Endothelial cell of umbilical vein (primary cell): ENCODE results near the gene ADH1C. TPM values are rescaled to one million over a fixed set of nuclear protein-coding genes. Genes with fewer than 3 reads are reported as not detected.

Experiments
- BruUV-seq: library from RNA; stranded (reverse); fragments of 400-500 nt; replicated peaks from 2 replicates; lab custom pipeline; 2021; lab: Mats Ljungman, UMichigan
- CTCF ChIA-PET: fragments of 300-600, 350-600 bp; sonication (Branson Sonifier 250); formaldehyde crosslinking; loops from one replicate; lab custom pipeline; 2021; ENCODE audit warnings: antibody characterized with exemption, inconsistent platforms; lab: Charles Lee
- POLR2A ChIA-PET: fragments of 300-600, 350-600 bp; sonication (Branson Sonifier 250); formaldehyde crosslinking; loops from one replicate; lab custom pipeline; 2021; ENCODE audit warnings: antibody characterized with exemption, inconsistent platforms; lab: Charles Lee
- DNase-seq: peaks from one replicate; pipeline ENCODE4 v3.0.0-alpha.2; 2011; ENCODE audit warnings: low read depth, low spot score
- FAIRE-seq: peaks from 2 replicates; lab custom pipeline; 2011; peaks lifted over from hg19 to GRCh38; lab: Jason Lieb, UNC
- H2AFZ ChIP-seq: 2 replicates; pipeline ENCODE4 v1.6.0; 2012; ENCODE audit warnings: low read depth, low read length, control low read depth, inconsistent platforms
- H3K27ac ChIP-seq: 2 replicates; pipeline ENCODE4 v1.5.1; 2011; ENCODE audit warnings: low read depth, mild to moderate bottlenecking, control low read depth, low read length, moderate library complexity; ENCODE audit not compliant: insufficient read depth
- H3K27me3 ChIP-seq, 2 experiments: 2 replicates each; pipeline versions ENCODE4 v1.6.0 to v1.6.1; 2011; ENCODE audit warnings: low read length in 2 of 2, mixed read lengths in 1 of 2; ENCODE audit not compliant: control insufficient read depth in 2 of 2, insufficient read depth in 2 of 2
- H3K36me3 ChIP-seq, 2 experiments: 2 replicates in 1 of 2; 3 replicates in 1 of 2; pipeline ENCODE4 v1.5.1; 2011; ENCODE audit warnings: low read length in 2 of 2, mild to moderate bottlenecking in 1 of 2, moderate library complexity in 1 of 2; ENCODE audit not compliant: control insufficient read depth in 2 of 2, insufficient read depth in 2 of 2; ENCODE audit errors: extremely low read depth in 1 of 2
- H3K4me1 ChIP-seq: 3 replicates; pipeline ENCODE4 v1.5.1; 2011; ENCODE audit warnings: mild to moderate bottlenecking, low read length; ENCODE audit not compliant: control insufficient read depth, insufficient read depth; ENCODE audit errors: extremely low read depth
- H3K4me2 ChIP-seq: 2 replicates; pipeline ENCODE4 v1.6.1; 2011; ENCODE audit warnings: low read length, control low read depth, mixed read lengths; ENCODE audit not compliant: insufficient read depth
- H3K4me3 ChIP-seq, 3 experiments: fragments of 200-600 bp in 1 of 3; sonication (generic), shearing (Covaris generic) in 1 of 3; replicated peaks in 1 of 3; 2 replicates each; pipeline ENCODE4 v1.5.1; 2011 to 2016; ENCODE audit warnings: control low read depth in 3 of 3, low read length in 3 of 3, mild to moderate bottlenecking in 2 of 3, inconsistent platforms in 1 of 3, low read depth in 1 of 3, moderate library complexity in 1 of 3; ENCODE audit not compliant: insufficient read depth in 1 of 3
- H3K79me2 ChIP-seq: 2 replicates; pipeline ENCODE4 v1.6.0; 2012; ENCODE audit warnings: low read length, inconsistent platforms; ENCODE audit not compliant: control insufficient read depth, insufficient read depth
- H3K9ac ChIP-seq: replicated peaks from 2 replicates; pipeline ENCODE3; 2011; ENCODE audit warnings: low read length, control low read depth; ENCODE audit not compliant: insufficient read depth; ENCODE audit errors: extremely low read depth
- H3K9me1 ChIP-seq: replicated peaks from 3 replicates; pipeline ENCODE4 v1.6.0; 2011; ENCODE audit warnings: mild to moderate bottlenecking, low read length; ENCODE audit not compliant: control insufficient read depth, insufficient read depth; ENCODE audit errors: extremely low read depth
- H3K9me3 ChIP-seq: replicated peaks from 2 replicates; pipeline ENCODE4 v1.5.1; 2012; ENCODE audit warnings: low read length, inconsistent platforms; ENCODE audit not compliant: control insufficient read depth, insufficient read depth
- H4K20me1 ChIP-seq: replicated peaks from 2 replicates; pipeline ENCODE3; 2011; ENCODE audit warnings: mild to moderate bottlenecking, low read length; ENCODE audit not compliant: control insufficient read depth, insufficient read depth; ENCODE audit errors: extremely low read depth
- CTCF ChIP-seq, 2 donors: IDR thresholded peaks; 1 replicate in 1 of 2; 2 replicates in 1 of 2; pipeline ENCODE4 v1.5.1; 2011; ENCODE audit warnings: low read length in 2 of 2, mild to moderate bottlenecking in 2 of 2, moderate library complexity in 2 of 2, control low read depth in 1 of 2, inconsistent platforms in 1 of 2, low read depth in 1 of 2; ENCODE audit not compliant: insufficient read depth in 1 of 2; ENCODE audit errors: extremely low read depth in 1 of 2
- EZH2 ChIP-seq: IDR thresholded peaks from 2 replicates; pipeline ENCODE4 v1.6.1; 2012; ENCODE audit warnings: borderline replicate concordance, low read depth, mild to moderate bottlenecking, moderate library complexity, low read length, inconsistent platforms; ENCODE audit not compliant: severe bottlenecking
- FOS ChIP-seq: IDR thresholded peaks from 2 replicates; pipeline ENCODE4 v1.6.1; 2011; ENCODE audit warnings: mild to moderate bottlenecking, low read length, moderate library complexity, borderline replicate concordance; ENCODE audit not compliant: insufficient read depth
- GATA2 ChIP-seq: IDR thresholded peaks from 2 replicates; pipeline ENCODE4 v1.7.0; 2011; ENCODE audit warnings: low read depth, mild to moderate bottlenecking, moderate library complexity, mixed read lengths, low read length; ENCODE audit not compliant: insufficient read length, insufficient read depth
- JUN ChIP-seq: IDR thresholded peaks from 2 replicates; pipeline ENCODE4 v1.6.1; 2011; ENCODE audit warnings: borderline replicate concordance, low read depth; ENCODE audit not compliant: insufficient read length, insufficient read depth
- MAX ChIP-seq: IDR thresholded peaks from 2 replicates; pipeline ENCODE4 v1.6.1; 2011; ENCODE audit not compliant: insufficient read depth, insufficient read length
- MYC ChIP-seq: IDR thresholded peaks from one replicate; pipeline ENCODE4 v1.6.1; 2011; ENCODE audit warnings: mild to moderate bottlenecking, low read depth, low read length
- POLR2A ChIP-seq: IDR thresholded peaks from 2 replicates; pipeline ENCODE4 v1.6.1; 2012; ENCODE audit warnings: low read depth, mild to moderate bottlenecking, control low read depth, low read length
- POLR2AphosphoS5 ChIP-seq: IDR thresholded peaks from 2 replicates; pipeline ENCODE4 v1.6.1; 2012; ENCODE audit warnings: low read depth, mild to moderate bottlenecking, control low read depth, low read length, moderate library complexity; ENCODE audit not compliant: insufficient read depth
- dilution Hi-C: fragments of 300-500 bp; cut with MboI; formaldehyde crosslinking; loops from one replicate; pipeline ENCODE4 v1.15.0; 2019; ENCODE audit warnings: low sequenced_read_pairs; ENCODE audit not compliant: extremely low pct_ligation_motif_present
- intact Hi-C: fragments of 100-400 bp; cut with micrococcal nuclease; formaldehyde crosslinking; loops from one replicate; pipeline ENCODE4 v1.10.0; 2022
- polyA plus RNA-seq, 4 experiments: library from polyadenylated mRNA; depleted of rRNA in 3 of 4; stranded (reverse) in 3 of 4; unstranded in 1 of 4; fragments of >200 nt; gene quantifications; 2 replicates each; pipeline versions ENCODE4 v1.2.1 to v1.2.3, GENCODE V29; 2011 to 2012; ENCODE audit warnings: missing spikeins in 1 of 4
- total RNA-seq: library from RNA; stranded (reverse); gene quantifications from 2 replicates; pipeline ENCODE4 v1.2.3, GENCODE V29; 2021

ADH1C gene
- total and polyA plus RNA-seq, 2 donors (not counting 3 experiments of a cell fraction or from before 2014, with no cell fraction given): not detected

GRCh38 chr4:99330648-99331047, 21.9 kb downstream of the ADH1C start:
- ChIA-PET POLR2A (no interaction called here), CTCF (no interaction called here)
- TF ChIP-seq POLR2AphosphoS5 (no peak), GATA2 (no peak), FOS (no peak), POLR2A (no peak), EZH2 (no peak), MAX (no peak), JUN (no peak)

GRCh38 chr4:99329876-99330275, 22.7 kb downstream of the ADH1C start:
- FAIRE-seq: no peak
- no peak overlapping the region for H2AFZ ChIP-seq
- H3K4me2 ChIP-seq: no peak overlapping the region
- H3K4me1 ChIP-seq: no peaks in the 10 kb centered on the region
- no peak for DNase-seq
- ChIA-PET POLR2A (no interaction called here), CTCF (no interaction called here)
- no peaks in the 10 kb centered on the region for H3K27me3 ChIP-seq
- no peaks in the 10 kb centered on the region for H3K9me3 ChIP-seq
- H4K20me1 ChIP-seq: no peaks in the 10 kb centered on the region
- intact Hi-C loops: no loop called here
- H3K36me3 ChIP-seq: no peaks in the 10 kb centered on the region
- no peaks in the 10 kb centered on the region for H3K9me1 ChIP-seq
- no peak overlapping the region for H3K9ac ChIP-seq
- dilution Hi-C loops: no loop called here
- H3K79me2 ChIP-seq: no peaks in the 10 kb centered on the region
- no peak overlapping the region for H3K27ac ChIP-seq
- H3K4me3 ChIP-seq: no peak overlapping the region
- TF ChIP-seq POLR2A: no peak
- TF ChIP-seq MYC: no peak
- no peak for TF ChIP-seq FOS
- no peak for TF ChIP-seq POLR2AphosphoS5
- TF ChIP-seq MAX: no peak
- no peak for TF ChIP-seq JUN
- TF ChIP-seq GATA2: no peak
- no peak for TF ChIP-seq EZH2
- TF ChIP-seq CTCF (IDR thresholded peaks at IDR 0.05; ENCODE audit: extremely low read depth in 1 of 2, insufficient read depth in 1 of 2, low read depth in 1 of 2, low read length in 2 of 2): no peak
- BruUV-seq: no TSS peak

More at GRCh38 chr4:99330648-99331047, 21.9 kb downstream of the ADH1C start:
- H3K4me2 ChIP-seq: no peak overlapping the region
- no peak overlapping the region for H3K27ac ChIP-seq
- no peaks in the 10 kb centered on the region for H3K36me3 ChIP-seq
- no TSS peak for BruUV-seq
- H4K20me1 ChIP-seq: no peaks in the 10 kb centered on the region
- intact Hi-C loops (no loop called here), dilution Hi-C loops (no loop called here)
- H3K9me1 ChIP-seq: no peaks in the 10 kb centered on the region
- no peaks in the 10 kb centered on the region for H3K27me3 ChIP-seq
- DNase-seq: no peak
- no peak overlapping the region for H3K4me3 ChIP-seq
- H3K4me1 ChIP-seq: no peaks in the 10 kb centered on the region
- H3K9me3 ChIP-seq: no peaks in the 10 kb centered on the region
- no peak for FAIRE-seq
- H3K9ac ChIP-seq: no peak overlapping the region
- H3K79me2 ChIP-seq: no peaks in the 10 kb centered on the region
- no peak overlapping the region for H2AFZ ChIP-seq
